ENCODE results near the gene DGCR8.

DGCR8 gene

DNA sequence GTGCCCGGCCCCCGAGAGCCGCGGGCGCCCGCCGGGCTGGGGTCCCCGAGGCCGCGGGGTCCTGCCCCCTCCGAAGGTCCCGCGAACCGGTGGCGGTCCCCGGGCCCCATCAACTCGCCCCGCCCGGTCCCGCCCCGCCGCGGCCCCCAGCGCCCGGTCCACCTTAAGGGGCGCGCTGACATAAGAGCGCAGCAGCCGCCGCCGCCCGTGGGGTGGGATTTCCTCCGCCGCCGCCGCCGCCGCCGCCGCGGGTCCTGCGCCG, 51.5 kb downstream of the DGCR8 start, which contains the start of gene ZDHHC8 (continued):
- TF ChIP-seq, protein P1, sequence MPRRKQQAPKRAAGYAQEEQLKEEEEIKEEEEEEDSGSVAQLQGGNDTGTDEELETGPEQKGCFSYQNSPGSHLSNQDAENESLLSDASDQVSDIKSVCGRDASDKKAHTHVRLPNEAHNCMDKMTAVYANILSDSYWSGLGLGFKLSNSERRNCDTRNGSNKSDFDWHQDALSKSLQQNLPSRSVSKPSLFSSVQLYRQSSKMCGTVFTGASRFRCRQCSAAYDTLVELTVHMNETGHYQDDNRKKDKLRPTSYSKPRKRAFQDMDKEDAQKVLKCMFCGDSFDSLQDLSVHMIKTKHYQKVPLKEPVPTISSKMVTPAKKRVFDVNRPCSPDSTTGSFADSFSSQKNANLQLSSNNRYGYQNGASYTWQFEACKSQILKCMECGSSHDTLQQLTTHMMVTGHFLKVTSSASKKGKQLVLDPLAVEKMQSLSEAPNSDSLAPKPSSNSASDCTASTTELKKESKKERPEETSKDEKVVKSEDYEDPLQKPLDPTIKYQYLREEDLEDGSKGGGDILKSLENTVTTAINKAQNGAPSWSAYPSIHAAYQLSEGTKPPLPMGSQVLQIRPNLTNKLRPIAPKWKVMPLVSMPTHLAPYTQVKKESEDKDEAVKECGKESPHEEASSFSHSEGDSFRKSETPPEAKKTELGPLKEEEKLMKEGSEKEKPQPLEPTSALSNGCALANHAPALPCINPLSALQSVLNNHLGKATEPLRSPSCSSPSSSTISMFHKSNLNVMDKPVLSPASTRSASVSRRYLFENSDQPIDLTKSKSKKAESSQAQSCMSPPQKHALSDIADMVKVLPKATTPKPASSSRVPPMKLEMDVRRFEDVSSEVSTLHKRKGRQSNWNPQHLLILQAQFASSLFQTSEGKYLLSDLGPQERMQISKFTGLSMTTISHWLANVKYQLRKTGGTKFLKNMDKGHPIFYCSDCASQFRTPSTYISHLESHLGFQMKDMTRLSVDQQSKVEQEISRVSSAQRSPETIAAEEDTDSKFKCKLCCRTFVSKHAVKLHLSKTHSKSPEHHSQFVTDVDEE (CRISPR knock-in tag; IDR thresholded peaks at IDR 0.05): no peak

DNA sequence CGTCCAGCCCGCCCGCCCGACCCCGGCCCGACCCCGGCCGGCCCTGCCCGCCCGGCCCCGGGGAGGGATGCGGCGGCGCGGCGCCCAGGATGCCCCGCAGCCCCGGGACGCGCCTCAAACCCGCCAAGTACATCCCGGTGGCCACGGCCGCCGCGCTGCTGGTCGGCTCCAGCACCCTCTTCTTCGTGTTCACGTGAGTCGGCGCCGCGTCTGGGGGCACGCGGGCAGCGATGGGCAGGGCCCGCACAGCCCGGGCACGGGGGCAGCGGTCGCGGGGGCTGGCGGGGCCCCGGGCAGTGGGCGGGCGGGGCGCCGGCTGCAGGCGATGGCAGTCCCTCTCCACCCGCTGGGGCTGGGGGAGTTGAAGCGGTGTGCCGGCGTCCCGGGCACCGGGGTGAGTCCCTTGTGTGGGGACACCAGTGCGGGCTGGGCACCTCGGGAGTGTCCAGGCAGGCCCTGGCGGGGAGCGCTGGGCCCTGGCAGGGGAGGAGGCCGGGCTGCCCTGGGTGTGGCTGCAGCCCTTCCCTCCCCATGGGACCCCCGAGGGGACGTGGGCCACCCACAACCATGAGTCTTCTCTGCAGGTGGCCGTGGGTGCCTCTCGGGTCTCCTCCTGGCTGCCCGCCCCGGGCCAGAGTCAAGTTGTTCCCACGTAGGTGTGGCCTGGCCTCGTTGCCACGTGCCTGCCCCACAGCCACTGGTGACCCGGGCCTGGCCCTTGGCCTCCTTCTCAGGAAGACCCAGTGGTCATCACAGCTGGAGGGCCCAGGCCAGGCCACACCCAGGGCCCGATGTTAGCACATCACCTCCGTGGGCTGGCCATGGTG, 52.0 kb downstream of the DGCR8 start:
- TF ChIP-seq, protein P2, sequence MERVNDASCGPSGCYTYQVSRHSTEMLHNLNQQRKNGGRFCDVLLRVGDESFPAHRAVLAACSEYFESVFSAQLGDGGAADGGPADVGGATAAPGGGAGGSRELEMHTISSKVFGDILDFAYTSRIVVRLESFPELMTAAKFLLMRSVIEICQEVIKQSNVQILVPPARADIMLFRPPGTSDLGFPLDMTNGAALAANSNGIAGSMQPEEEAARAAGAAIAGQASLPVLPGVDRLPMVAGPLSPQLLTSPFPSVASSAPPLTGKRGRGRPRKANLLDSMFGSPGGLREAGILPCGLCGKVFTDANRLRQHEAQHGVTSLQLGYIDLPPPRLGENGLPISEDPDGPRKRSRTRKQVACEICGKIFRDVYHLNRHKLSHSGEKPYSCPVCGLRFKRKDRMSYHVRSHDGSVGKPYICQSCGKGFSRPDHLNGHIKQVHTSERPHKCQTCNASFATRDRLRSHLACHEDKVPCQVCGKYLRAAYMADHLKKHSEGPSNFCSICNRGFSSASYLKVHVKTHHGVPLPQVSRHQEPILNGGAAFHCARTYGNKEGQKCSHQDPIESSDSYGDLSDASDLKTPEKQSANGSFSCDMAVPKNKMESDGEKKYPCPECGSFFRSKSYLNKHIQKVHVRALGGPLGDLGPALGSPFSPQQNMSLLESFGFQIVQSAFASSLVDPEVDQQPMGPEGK (CRISPR knock-in tag; IDR thresholded peaks at IDR 0.05; ENCODE audit: borderline replicate concordance): no peak
- 0 out of 3 replicates have a peak, but pooled peaks have one; percentile 1 for ATAC-seq

DNA sequence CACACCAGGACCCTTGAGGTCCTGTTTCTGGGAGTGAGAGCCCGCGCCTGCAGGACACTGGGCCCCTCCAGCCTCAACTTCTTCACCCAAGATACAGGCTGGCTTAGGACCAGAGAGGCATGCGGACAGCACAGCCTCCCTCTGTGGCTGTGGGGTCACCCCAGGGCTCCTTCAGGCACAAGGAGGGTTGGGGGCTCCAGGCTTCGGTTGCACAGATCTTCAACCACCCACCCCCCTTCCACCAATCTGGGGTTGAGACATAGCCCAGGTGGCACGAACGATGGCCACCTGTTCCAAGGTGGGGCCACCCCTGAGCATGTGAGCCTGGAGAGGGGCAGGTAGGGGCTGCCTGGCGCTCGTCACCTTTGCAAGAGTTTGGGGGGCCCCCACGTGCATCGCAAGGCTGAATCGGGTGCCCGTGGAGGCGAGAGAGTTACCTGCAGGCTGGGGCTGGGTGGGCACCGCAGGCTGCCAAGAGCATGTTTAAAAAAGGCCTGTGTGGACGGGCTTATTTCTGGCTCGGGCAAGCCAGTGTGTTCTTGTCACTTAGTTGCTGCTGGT, 52.7 kb downstream of the DGCR8 start:
- no peak for TF ChIP-seq ZFP3 (CRISPR knock-in tag; IDR thresholded peaks at IDR 0.05)
- TF ChIP-seq TOX (CRISPR knock-in tag; IDR thresholded peaks at IDR 0.05; ENCODE audit: borderline replicate concordance): no peak
- no peak for TF ChIP-seq ARNTL (CRISPR knock-in tag; IDR thresholded peaks at IDR 0.05; ENCODE audit: borderline replicate concordance, low read depth)
- TF ChIP-seq ZNF565 (CRISPR knock-in tag; conservative IDR thresholded peaks at IDR 0.05; ENCODE audit: low read depth): no peak
- TF ChIP-seq CSDC2 (CRISPR knock-in tag; IDR thresholded peaks at IDR 0.05): no peak
- no peak for TF ChIP-seq ZNF70 (CRISPR knock-in tag; IDR thresholded peaks at IDR 0.05)
- TF ChIP-seq, protein P2 (CRISPR knock-in tag; IDR thresholded peaks at IDR 0.05; ENCODE audit: borderline replicate concordance): no peak
- no peak for TF ChIP-seq ESRRG (CRISPR knock-in tag; IDR thresholded peaks at IDR 0.05)
- TF ChIP-seq ZC3H10 (CRISPR knock-in tag; IDR thresholded peaks at IDR 0.05): no peak
- TF ChIP-seq BACH2 (CRISPR knock-in tag; IDR thresholded peaks at IDR 0.05; ENCODE audit: borderline replicate concordance): no peak
- TF ChIP-seq, protein P3, sequence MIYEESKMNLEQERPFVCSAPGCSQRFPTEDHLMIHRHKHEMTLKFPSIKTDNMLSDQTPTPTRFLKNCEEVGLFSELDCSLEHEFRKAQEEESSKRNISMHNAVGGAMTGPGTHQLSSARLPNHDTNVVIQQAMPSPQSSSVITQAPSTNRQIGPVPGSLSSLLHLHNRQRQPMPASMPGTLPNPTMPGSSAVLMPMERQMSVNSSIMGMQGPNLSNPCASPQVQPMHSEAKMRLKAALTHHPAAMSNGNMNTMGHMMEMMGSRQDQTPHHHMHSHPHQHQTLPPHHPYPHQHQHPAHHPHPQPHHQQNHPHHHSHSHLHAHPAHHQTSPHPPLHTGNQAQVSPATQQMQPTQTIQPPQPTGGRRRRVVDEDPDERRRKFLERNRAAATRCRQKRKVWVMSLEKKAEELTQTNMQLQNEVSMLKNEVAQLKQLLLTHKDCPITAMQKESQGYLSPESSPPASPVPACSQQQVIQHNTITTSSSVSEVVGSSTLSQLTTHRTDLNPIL (CRISPR knock-in tag; IDR thresholded peaks at IDR 0.05; ENCODE audit: low read depth): no peak
- no peak for TF ChIP-seq GLIS3 (CRISPR knock-in tag; IDR thresholded peaks at IDR 0.05)
- no peak for TF ChIP-seq ISL1 (CRISPR knock-in tag; IDR thresholded peaks at IDR 0.05)
- no peak for TF ChIP-seq ZNF8 (CRISPR knock-in tag; IDR thresholded peaks at IDR 0.05)
- ATAC-seq: no peak

DNA sequence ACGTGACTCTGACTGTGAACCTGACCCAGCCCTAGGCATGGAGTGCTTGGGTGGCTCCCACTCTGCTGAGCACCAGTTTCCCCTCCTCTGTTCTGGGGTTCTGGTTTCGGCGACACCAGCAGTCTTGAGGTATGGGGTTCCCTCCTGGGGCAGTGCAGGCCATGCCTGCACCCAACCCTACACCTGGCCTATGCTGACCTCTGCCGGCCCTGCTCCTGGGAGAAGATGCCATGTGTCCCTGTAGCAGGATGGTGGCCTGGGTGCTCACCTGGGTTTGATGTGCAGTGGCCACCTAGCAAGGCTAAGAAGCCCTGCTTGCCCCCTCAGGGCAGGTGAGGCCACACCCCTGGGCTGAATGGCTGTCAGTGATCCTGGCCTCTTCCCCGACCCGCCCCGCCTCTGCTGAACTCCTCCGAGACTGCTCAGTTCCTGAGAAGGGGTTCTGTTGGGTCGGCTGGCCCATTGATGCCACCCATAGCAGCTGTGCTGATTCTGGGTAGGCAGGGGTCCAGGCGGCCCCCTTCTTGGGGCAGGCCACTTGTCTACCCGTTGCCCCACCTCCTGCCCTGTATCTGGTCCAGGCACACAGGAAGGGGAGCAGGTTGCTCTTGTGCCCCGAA, 54.0 kb downstream of the DGCR8 start:
- TF ChIP-seq ZNF565 (CRISPR knock-in tag; conservative IDR thresholded peaks at IDR 0.05; ENCODE audit: low read depth): no peak
- TF ChIP-seq, protein P4, sequence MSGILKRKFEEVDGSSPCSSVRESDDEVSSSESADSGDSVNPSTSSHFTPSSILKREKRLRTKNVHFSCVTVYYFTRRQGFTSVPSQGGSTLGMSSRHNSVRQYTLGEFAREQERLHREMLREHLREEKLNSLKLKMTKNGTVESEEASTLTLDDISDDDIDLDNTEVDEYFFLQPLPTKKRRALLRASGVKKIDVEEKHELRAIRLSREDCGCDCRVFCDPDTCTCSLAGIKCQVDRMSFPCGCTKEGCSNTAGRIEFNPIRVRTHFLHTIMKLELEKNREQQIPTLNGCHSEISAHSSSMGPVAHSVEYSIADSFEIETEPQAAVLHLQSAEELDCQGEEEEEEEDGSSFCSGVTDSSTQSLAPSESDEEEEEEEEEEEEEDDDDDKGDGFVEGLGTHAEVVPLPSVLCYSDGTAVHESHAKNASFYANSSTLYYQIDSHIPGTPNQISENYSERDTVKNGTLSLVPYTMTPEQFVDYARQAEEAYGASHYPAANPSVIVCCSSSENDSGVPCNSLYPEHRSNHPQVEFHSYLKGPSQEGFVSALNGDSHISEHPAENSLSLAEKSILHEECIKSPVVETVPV (CRISPR knock-in tag; IDR thresholded peaks at IDR 0.05): no peak
- no peak for TF ChIP-seq GLIS3 (CRISPR knock-in tag; IDR thresholded peaks at IDR 0.05)
- TF ChIP-seq, protein P3 (CRISPR knock-in tag; IDR thresholded peaks at IDR 0.05; ENCODE audit: low read depth): no peak
- TF ChIP-seq ARNTL (CRISPR knock-in tag; IDR thresholded peaks at IDR 0.05; ENCODE audit: borderline replicate concordance, low read depth): no peak
- TF ChIP-seq ISL1 (CRISPR knock-in tag; IDR thresholded peaks at IDR 0.05): no peak
- no peak for TF ChIP-seq ZC3H10 (CRISPR knock-in tag; IDR thresholded peaks at IDR 0.05)
- TF ChIP-seq CSDC2 (CRISPR knock-in tag; IDR thresholded peaks at IDR 0.05): no peak
- no peak for TF ChIP-seq OSR1 (CRISPR knock-in tag; IDR thresholded peaks at IDR 0.05)
- TF ChIP-seq, protein P5, sequence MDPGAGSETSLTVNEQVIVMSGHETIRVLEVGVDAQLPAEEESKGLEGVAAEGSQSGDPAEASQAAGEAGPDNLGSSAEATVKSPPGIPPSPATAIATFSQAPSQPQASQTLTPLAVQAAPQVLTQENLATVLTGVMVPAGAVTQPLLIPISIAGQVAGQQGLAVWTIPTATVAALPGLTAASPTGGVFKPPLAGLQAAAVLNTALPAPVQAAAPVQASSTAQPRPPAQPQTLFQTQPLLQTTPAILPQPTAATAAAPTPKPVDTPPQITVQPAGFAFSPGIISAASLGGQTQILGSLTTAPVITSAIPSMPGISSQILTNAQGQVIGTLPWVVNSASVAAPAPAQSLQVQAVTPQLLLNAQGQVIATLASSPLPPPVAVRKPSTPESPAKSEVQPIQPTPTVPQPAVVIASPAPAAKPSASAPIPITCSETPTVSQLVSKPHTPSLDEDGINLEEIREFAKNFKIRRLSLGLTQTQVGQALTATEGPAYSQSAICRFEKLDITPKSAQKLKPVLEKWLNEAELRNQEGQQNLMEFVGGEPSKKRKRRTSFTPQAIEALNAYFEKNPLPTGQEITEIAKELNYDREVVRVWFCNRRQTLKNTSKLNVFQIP (CRISPR knock-in tag; IDR thresholded peaks at IDR 0.05; ENCODE audit: borderline replicate concordance, low read depth): no peak
- no peak for TF ChIP-seq ZFP3 (CRISPR knock-in tag; IDR thresholded peaks at IDR 0.05)
- no peak for TF ChIP-seq ESRRG (CRISPR knock-in tag; IDR thresholded peaks at IDR 0.05)
- TF ChIP-seq ZNF8 (CRISPR knock-in tag; IDR thresholded peaks at IDR 0.05): no peak
- no peak for TF ChIP-seq TCF4 (CRISPR knock-in tag; IDR thresholded peaks at IDR 0.05; ENCODE audit: borderline replicate concordance)
- no peak for ATAC-seq

Measured in SK-N-SH treated with all-trans-retinoic acid at 6 μM for 48 hours (cell line).